ENCODE measurements around the gene B3GLCT.

B3GLCT gene

GRCh38 chr13:31322702-31323405 is 123.1 kb downstream of the B3GLCT start:
- no peak for TF ChIP-seq CTCF (IDR thresholded peaks at IDR 0.05)

- no peak for TF ChIP-seq CTCF (IDR thresholded peaks at IDR 0.05)
These were observed 127.5 kb downstream of the B3GLCT start for GRCh38 chr13:31327182-31327860.

- TF ChIP-seq CTCF (IDR thresholded peaks at IDR 0.05): no peak
These were observed 128.9 kb downstream of the B3GLCT start for GRCh38 chr13:31328549-31329235.

GRCh38 chr13:31330236-31330635 is 130.5 kb downstream of the B3GLCT start:
- TF ChIP-seq CTCF (IDR thresholded peaks at IDR 0.05): no peak

GRCh38 chr13:31331068-31331467 is 131.3 kb downstream of the B3GLCT start:
- no peak for TF ChIP-seq CTCF (IDR thresholded peaks at IDR 0.05)

GRCh38 chr13:31334547-31334946 is 134.8 kb downstream of the B3GLCT start:
- TF ChIP-seq CTCF (IDR thresholded peaks at IDR 0.05): no peak

GRCh38 chr13:31334994-31335557 is 135.3 kb downstream of the B3GLCT start:
- no peak for TF ChIP-seq CTCF (IDR thresholded peaks at IDR 0.05)

Measured in LNCAP (cell line).